Right renal cortex interstitium (tissue), 3 donors: Measurements from ENCODE around the gene LZIC. TPM values are rescaled to one million over a fixed set of nuclear protein-coding genes. Genes with fewer than 3 reads are reported as not detected.
A peak's percentile ranks its signal among the peaks of the same experiment; 100 is the strongest.

Experiments used
- DNase-seq, 3 donors: peaks; one replicate each; pipeline ENCODE4 v3.0.0-alpha.2; 2013; ENCODE audit warnings: low read depth in 3 of 3, low spot score in 2 of 3
- polyA plus RNA-seq, 3 donors: library from polyadenylated mRNA; unstranded; fragments of 120-200 nt; gene quantifications; one replicate each; pipeline ENCODE4 v1.2.1, GENCODE V29; 2013; ENCODE audit not compliant: insufficient read length in 3 of 3

LZIC gene
- polyA plus RNA-seq, 3 donors: 73.3 to 80.5 (median 75.9) TPM

- DNase-seq: peak; percentile 89 to 96 (median 94)
These were observed 32.6 kb downstream of the LZIC start for GRCh38 chr1:9910423-9911178.

DNA sequence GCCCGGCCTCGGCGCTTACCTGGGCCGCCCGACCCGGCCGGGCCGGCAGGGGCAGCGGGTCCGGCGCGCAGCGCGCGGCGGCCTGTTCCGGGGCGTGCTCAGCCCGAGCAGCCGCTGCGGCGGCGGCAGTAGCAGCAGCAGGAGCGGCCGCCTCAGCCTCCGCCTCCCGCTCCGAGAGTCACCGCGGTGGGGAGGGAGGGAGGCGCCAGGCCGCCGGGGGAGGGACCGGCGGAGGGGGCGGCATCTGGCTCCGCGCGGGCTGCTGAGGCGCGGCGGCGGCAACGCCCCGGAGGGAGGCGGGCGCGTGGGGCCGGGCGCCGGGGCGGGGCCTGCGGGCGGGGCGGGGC, 33.1 kb downstream of the LZIC start, which contains the start of gene CTNNBIP1:
Gene CTNNBIP1 (minus strand): TSS at position 194 of the 347 bp plus-strand sequence. CDS start 38,205 bp downstream, outside the sequence.
- DNase-seq: no peak

GRCh38 chr1:9909234-9910046, 33.8 kb downstream of the LZIC start:
- DNase-seq: no peak

DNA sequence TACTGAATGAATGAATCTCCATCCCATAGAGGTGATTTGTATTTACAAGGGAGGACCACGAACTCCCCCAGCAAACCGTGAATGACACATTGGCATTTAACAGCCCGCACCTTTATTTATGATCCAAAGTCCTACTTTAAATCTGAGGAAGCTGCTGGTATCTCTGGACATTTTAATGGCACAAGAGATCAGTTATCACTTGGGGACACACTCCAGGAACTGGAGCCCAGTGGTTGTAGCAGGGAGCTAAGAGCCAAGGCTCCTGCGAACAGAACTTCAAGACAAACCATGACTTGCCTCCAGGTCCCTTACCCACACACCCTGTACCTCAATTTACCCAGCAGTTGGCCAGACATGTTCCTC, 34.3 kb downstream of the LZIC start:
- no peak for DNase-seq

DNA sequence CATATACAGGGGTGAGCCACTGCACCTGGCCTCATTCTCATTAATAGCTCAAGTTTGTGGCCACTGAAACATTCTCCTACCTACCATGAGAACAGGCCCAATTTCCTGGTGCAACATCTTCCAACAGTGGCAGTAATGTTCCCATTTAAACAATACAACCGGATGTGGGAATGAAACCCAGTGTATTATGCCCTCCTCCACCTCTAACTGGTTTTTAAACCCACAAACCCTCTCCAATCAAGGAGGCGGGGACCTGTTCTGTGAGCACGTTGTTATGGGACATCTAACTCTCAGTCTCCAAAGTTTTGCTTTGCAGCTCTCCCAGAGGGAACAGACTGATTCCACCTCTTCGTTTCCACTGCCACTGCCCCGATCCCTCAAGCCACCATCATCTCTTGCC, 35.8 kb downstream of the LZIC start:
- DNase-seq: no peak

- DNase-seq: no peak
These were observed 36.7 kb downstream of the LZIC start for GRCh38 chr1:9906466-9906865.

GRCh38 chr1:9905010-9905409, 38.2 kb downstream of the LZIC start:
- DNase-seq: no peak

GRCh38 chr1:9904596-9904995, 38.6 kb downstream of the LZIC start:
- DNase-seq: no peak

DNA sequence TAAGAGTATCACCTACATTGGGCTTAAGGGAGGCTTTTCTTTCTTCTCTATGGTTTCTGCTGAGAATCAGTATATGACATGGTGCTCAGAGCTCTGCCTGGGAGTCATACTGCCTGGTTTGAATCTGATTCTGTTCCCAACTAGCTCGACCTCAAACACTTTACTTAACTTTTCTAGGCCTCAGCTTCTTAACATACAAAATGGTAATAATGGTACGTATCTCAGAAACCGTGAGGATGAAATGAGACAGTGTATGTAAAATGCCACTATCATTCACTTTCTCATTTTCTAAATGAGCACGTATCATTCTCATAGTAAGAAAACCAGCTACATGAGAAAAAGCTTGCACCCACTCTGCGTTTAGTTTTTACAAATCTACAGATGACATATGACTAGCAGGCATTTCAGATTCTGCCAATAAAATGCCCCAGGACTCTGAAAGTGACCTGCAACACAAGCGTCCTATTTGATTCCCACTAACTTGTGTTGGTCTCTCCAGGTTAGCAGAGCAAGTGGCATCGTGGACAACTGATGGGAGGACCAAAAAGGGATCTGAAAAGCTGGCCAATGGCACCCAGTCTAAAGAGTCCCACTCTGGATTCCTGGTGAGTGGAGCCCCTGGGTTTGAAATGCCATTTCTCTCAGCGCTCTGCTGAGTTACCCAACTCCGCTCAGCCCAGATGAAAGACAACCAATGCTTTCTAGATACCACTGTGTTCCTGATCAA, 39.2 kb downstream of the LZIC start:
- no peak for DNase-seq

GRCh38 chr1:9902060-9902452, 41.1 kb downstream of the LZIC start:
- no peak for DNase-seq

- DNase-seq: no peak
These were observed 41.8 kb downstream of the LZIC start for GRCh38 chr1:9901148-9902059.

DNA sequence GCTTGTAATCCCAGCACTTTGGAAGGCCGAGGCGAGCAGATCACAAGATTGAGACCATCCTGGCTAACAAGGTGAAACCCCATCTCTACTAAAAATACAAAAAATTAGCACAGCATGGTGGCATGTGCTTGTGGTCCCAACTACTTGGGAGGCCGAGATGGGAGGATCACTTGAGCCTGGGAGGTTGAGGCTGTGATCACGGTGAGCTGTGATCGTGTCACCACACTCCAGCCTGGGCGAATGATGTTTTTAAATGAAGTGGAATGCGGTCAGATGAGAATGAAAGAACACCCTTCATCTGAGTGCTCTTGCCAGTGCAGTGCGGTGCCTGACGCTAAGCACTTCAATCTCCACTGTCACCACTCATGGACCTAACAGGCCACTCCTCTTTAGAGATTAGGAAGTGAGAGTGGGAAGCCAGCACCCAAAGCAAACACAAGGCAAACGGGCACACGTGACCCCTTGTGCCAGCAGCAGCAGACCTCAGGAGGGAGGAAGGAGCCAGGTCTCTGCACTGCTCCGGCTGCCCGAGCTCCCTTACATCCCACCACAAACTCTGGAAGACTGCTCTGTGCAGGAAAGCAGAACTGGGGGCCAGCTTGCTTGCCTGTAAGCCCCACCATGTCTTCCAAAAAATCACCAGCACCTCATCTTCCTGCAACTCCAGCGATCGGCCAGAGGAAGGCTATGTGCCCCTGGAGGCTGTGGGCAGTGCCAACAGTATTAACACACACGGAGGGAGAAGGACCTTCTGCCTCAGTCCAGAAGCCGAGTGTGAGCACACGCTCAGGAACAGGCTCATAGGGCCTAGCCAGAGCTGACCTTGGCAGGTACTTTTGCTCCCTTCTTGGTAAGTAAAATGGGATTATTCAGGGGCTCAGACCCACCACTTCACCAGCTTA, 42.8 kb downstream of the LZIC start:
- DNase-seq: no peak

- no peak for DNase-seq
These were observed 49.1 kb downstream of the LZIC start for GRCh38 chr1:9894115-9894514.

GRCh38 chr1:9892563-9893528, 50.3 kb downstream of the LZIC start:
- DNase-seq: no peak

GRCh38 chr1:9891207-9891606, 52.0 kb downstream of the LZIC start:
- DNase-seq: no peak

GRCh38 chr1:9890224-9890731, 52.9 kb downstream of the LZIC start:
- no peak for DNase-seq

- DNase-seq: no peak
These were observed 53.8 kb downstream of the LZIC start for GRCh38 chr1:9889411-9889810.

- DNase-seq: no peak
These were observed 54.3 kb downstream of the LZIC start for GRCh38 chr1:9888886-9889285.
